ENCODE data around the gene MKI67. TPM values are rescaled to one million over a fixed set of nuclear protein-coding genes. Genes with fewer than 3 reads are reported as not detected.

MKI67 gene
- total RNA-seq, 1 donor from 2014 or later: 6.3 TPM

DNA sequence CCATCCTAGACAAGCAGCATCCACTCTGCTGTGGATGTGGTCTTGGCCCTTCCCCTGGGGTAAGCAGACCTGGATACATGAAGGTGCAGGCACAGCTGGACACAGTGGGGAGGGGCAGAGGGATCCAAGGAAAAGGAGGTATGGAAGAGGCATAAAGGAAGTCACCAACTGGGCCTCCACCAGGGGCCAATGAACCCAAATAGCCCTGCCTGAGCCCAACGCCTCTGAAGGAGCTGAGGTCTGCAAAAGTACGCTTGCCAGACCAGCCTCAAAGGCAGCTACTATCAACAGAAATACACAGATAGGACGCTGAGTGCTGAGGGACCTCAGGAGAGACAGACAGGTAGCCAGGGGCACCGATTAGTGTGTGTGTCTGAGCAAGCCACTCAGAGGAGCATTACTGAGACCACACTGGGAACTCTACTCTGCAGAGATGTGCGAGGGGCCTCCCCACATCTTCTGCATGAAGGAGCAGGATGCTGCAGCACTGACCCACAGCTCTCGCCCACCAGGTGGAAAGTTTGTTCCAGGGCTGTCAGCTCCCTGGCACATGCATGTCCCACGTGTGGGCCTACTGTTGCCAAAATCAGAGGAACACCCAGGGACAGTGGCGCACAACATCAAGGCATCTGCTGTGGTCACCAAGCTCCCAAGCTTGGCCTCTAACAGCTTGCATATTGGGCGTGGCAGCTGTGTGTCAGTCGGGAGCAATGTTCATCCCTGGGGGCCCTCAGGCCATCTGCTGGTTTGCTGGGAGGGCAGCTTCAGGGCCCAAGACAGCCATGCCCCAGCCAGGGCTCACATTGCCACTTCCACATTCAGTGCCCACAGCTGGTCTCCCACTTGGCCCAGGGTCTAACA, 40.0 kb downstream of the MKI67 start:
- Histone ChIP-seq H3K27ac (ENCODE audit: low read depth, low read length) (no peak overlapping the region), H3K36me3 (ENCODE audit: control insufficient read depth in 3 of 3, insufficient read depth in 3 of 3, low read length in 3 of 3) (peaks cover 0 to 5% (median 0%) of the 10 kb centered on the region in 3 donors), H3K9me3 (ENCODE audit: control insufficient read depth in 3 of 3, low read length in 3 of 3) (no peaks in the 10 kb centered on the region), H3K4me1 (ENCODE audit: control insufficient read depth in 3 of 3, insufficient read depth in 3 of 3, low read length in 3 of 3) (peaks cover 0 to 3% (median 0%) of the 10 kb centered on the region in 3 donors), H3K9ac (ENCODE audit: low read depth in 1 of 3, low read length in 3 of 3) (no peak overlapping the region), H3K27me3 (ENCODE audit: control insufficient read depth in 3 of 3, insufficient read depth in 3 of 3, low read length in 3 of 3) (peaks cover 0 to 16% (median 6%) of the 10 kb centered on the region in 3 donors), H3K4me3 (ENCODE audit: low read length in 3 of 3) (no peak overlapping the region)

DNA sequence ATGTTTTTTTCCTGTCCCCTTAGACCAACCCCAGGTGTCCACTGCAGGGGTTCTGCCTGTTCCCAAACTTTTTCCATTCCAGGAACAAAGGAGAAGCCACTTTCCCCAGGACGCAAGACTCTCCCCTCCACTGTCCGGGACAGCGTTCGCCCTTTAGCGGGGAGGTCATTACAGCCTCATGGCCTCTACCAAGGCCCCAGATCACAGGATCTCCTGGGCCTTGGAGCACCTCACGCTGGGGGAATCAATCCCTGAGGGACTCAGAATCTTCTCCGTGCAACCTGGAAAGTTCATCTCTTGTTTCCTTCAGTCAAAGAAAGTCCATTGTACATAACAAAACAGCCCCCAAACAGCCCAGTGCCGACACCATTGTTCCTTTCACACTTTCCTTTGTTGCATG, 41.2 kb downstream of the MKI67 start:
- Histone ChIP-seq H3K4me3 (ENCODE audit: low read length in 3 of 3) (no peak overlapping the region), H3K27ac (ENCODE audit: low read depth, low read length) (no peak overlapping the region), H3K36me3 (ENCODE audit: control insufficient read depth in 3 of 3, insufficient read depth in 3 of 3, low read length in 3 of 3) (peaks cover 0 to 9% (median 2%) of the 10 kb centered on the region in 3 donors), H3K4me1 (ENCODE audit: control insufficient read depth in 3 of 3, insufficient read depth in 3 of 3, low read length in 3 of 3) (peaks cover 0 to 3% (median 0%) of the 10 kb centered on the region in 3 donors), H3K27me3 (ENCODE audit: control insufficient read depth in 3 of 3, insufficient read depth in 3 of 3, low read length in 3 of 3) (peaks cover 0 to 11% (median 6%) of the 10 kb centered on the region in 3 donors), H3K9ac (ENCODE audit: low read depth in 1 of 3, low read length in 3 of 3) (no peak overlapping the region), H3K9me3 (ENCODE audit: control insufficient read depth in 3 of 3, low read length in 3 of 3) (no peaks in the 10 kb centered on the region)

- H3K27me3 ChIP-seq (ENCODE audit: control insufficient read depth in 3 of 3, insufficient read depth in 3 of 3, low read length in 3 of 3): peaks cover 0 to 7% (median 2%) of the 10 kb centered on the region in 3 donors
- H3K9me3 ChIP-seq (ENCODE audit: control insufficient read depth in 3 of 3, low read length in 3 of 3): no peaks in the 10 kb centered on the region
- no peak overlapping the region for H3K4me3 ChIP-seq (ENCODE audit: low read length in 3 of 3)
- no peak overlapping the region for H3K27ac ChIP-seq (ENCODE audit: low read depth, low read length)
- peaks cover 0 to 3% (median 0%) of the 10 kb centered on the region in 3 donors for H3K4me1 ChIP-seq (ENCODE audit: control insufficient read depth in 3 of 3, insufficient read depth in 3 of 3, low read length in 3 of 3)
- H3K36me3 ChIP-seq (ENCODE audit: control insufficient read depth in 3 of 3, insufficient read depth in 3 of 3, low read length in 3 of 3): peaks cover 0 to 9% (median 2%) of the 10 kb centered on the region in 3 donors
- H3K9ac ChIP-seq (ENCODE audit: low read depth in 1 of 3, low read length in 3 of 3): no peak overlapping the region
Observed at GRCh38 chr10:128084364-128084763, 41.9 kb downstream of the MKI67 start.

DNA sequence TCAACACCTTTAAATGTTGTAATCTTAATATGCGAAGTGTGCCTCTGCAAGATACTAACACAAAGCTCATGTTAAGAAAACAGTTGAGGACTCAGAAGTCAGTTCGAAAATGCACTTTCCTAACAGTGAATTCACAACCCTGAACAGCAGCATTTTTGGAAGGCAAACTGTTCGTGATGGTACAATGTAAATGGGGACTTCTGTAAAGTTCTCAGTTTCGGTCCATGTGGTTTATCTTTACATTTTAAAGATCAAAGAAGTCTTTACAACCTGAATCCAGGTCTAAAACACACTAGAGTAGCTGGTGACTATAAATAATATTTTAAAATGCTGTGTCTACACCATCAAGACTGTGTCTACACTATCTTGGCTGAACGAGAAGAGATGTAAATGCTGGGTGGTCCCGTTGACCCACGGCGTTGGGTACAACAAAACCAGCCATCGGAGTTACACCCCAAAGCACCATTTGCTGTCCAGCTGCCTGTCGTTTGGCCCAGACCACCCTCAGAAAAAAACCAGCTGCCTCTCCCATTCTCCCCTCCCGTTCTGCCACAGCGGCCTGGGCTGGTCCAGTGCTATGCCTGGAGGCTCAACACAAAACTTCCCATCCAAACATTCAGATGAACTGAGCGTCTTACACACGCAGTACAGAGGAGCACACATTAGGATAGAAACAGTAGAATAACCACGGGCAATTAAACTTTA, 42.9 kb downstream of the MKI67 start:
- H3K9ac ChIP-seq (ENCODE audit: low read depth in 1 of 3, low read length in 3 of 3): no peak overlapping the region
- no peak overlapping the region for H3K4me3 ChIP-seq (ENCODE audit: low read length in 3 of 3)
- peaks cover 0 to 4% (median under 1%) of the 10 kb centered on the region in 3 donors for H3K27me3 ChIP-seq (ENCODE audit: control insufficient read depth in 3 of 3, insufficient read depth in 3 of 3, low read length in 3 of 3)
- no peak overlapping the region for H3K27ac ChIP-seq (ENCODE audit: low read depth, low read length)
- H3K36me3 ChIP-seq (ENCODE audit: control insufficient read depth in 3 of 3, insufficient read depth in 3 of 3, low read length in 3 of 3): peaks cover 0 to 13% (median 2%) of the 10 kb centered on the region in 3 donors
- peaks cover 0 to 3% (median 0%) of the 10 kb centered on the region in 3 donors for H3K4me1 ChIP-seq (ENCODE audit: control insufficient read depth in 3 of 3, insufficient read depth in 3 of 3, low read length in 3 of 3)
- H3K9me3 ChIP-seq (ENCODE audit: control insufficient read depth in 3 of 3, low read length in 3 of 3): no peaks in the 10 kb centered on the region

DNA sequence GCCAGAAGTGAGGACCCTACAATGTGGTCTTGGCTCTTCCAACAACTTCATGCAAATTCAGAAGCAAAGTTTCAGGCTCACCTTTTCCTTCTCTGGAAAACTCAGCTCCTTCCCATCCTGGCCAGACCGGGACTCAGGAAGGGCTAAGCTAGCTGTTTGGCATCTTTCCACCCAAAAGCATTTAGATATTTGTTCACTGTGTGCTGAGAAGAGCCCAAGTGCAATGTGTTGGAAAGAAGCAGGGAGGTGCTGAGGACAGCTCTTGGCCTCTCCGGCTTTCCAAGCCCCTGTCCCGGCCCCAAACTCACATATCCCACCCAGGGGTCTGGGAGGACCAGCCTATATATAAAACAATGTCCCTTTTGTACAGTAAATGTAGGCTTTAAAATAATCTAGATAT, 44.5 kb downstream of the MKI67 start:
- Histone ChIP-seq H3K9ac (ENCODE audit: low read depth in 1 of 3, low read length in 3 of 3) (no peak overlapping the region), H3K27ac (ENCODE audit: low read depth, low read length) (no peak overlapping the region), H3K27me3 (ENCODE audit: control insufficient read depth in 3 of 3, insufficient read depth in 3 of 3, low read length in 3 of 3) (peaks cover 0 to 7% (median 0%) of the 10 kb centered on the region in 3 donors), H3K9me3 (ENCODE audit: control insufficient read depth in 3 of 3, low read length in 3 of 3) (no peaks in the 10 kb centered on the region), H3K36me3 (ENCODE audit: control insufficient read depth in 3 of 3, insufficient read depth in 3 of 3, low read length in 3 of 3) (peaks cover 0 to 15% (median 6%) of the 10 kb centered on the region in 3 donors), H3K4me1 (ENCODE audit: control insufficient read depth in 3 of 3, insufficient read depth in 3 of 3, low read length in 3 of 3) (no peaks in the 10 kb centered on the region), H3K4me3 (ENCODE audit: low read length in 3 of 3) (no peak overlapping the region)

DNA sequence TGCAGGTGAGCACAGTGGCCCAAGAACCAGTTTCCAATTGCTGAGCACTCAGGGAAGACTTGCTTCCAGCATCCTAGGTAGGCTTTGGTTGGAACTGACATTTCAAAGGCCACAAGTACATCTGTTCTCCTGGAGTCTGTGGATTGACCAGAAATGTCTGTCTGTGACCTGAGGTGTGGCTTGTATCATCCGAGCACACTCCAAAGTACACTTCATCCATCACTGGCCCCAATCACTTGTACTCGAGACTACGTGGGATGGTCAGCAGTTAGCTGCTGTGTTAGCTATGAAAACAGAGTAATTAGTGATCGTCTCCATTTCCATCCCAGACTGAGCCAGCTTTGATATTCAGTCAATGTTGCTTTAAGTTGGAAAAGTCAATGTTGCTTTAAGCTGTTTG, 45.0 kb downstream of the MKI67 start:
- peaks cover 0 to 6% (median 0%) of the 10 kb centered on the region in 3 donors for H3K27me3 ChIP-seq (ENCODE audit: control insufficient read depth in 3 of 3, insufficient read depth in 3 of 3, low read length in 3 of 3)
- no peaks in the 10 kb centered on the region for H3K9me3 ChIP-seq (ENCODE audit: control insufficient read depth in 3 of 3, low read length in 3 of 3)
- peaks cover 0 to 15% (median 6%) of the 10 kb centered on the region in 3 donors for H3K36me3 ChIP-seq (ENCODE audit: control insufficient read depth in 3 of 3, insufficient read depth in 3 of 3, low read length in 3 of 3)
- no peaks in the 10 kb centered on the region for H3K4me1 ChIP-seq (ENCODE audit: control insufficient read depth in 3 of 3, insufficient read depth in 3 of 3, low read length in 3 of 3)
- H3K9ac ChIP-seq (ENCODE audit: low read depth in 1 of 3, low read length in 3 of 3): no peak overlapping the region
- H3K27ac ChIP-seq (ENCODE audit: low read depth, low read length): no peak overlapping the region
- H3K4me3 ChIP-seq (ENCODE audit: low read length in 3 of 3): no peak overlapping the region

DNA sequence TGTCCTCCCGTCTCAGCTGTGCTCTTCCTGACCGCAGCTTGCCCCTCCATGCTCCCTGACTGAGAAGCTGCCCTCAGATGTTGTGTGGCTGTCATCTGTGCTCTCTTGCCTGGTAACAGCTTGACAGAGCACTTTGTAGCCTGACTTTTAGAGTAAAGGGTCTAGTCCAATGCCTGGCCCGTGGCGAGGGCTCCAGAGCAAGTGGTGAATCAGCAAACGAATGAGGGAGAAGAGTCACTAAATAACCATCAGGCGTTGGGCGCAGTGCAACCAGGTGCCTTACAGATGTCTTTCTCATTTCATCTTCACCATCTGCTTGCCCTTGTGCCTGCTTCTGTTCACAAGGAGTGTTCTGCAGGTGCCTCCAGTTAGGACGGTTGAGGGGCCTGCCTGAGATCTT, 45.6 kb downstream of the MKI67 start:
- no peaks in the 10 kb centered on the region for H3K9me3 ChIP-seq (ENCODE audit: control insufficient read depth in 3 of 3, low read length in 3 of 3)
- peaks cover 0 to 15% (median 6%) of the 10 kb centered on the region in 3 donors for H3K36me3 ChIP-seq (ENCODE audit: control insufficient read depth in 3 of 3, insufficient read depth in 3 of 3, low read length in 3 of 3)
- no peak overlapping the region for H3K27ac ChIP-seq (ENCODE audit: low read depth, low read length)
- no peaks in the 10 kb centered on the region for H3K4me1 ChIP-seq (ENCODE audit: control insufficient read depth in 3 of 3, insufficient read depth in 3 of 3, low read length in 3 of 3)
- H3K27me3 ChIP-seq (ENCODE audit: control insufficient read depth in 3 of 3, insufficient read depth in 3 of 3, low read length in 3 of 3): peaks cover 0 to 3% (median 0%) of the 10 kb centered on the region in 3 donors
- H3K9ac ChIP-seq (ENCODE audit: low read depth in 1 of 3, low read length in 3 of 3): no peak overlapping the region
- H3K4me3 ChIP-seq (ENCODE audit: low read length in 3 of 3): no peak overlapping the region

- Histone ChIP-seq H3K4me3 (ENCODE audit: low read length in 3 of 3) (no peak overlapping the region), H3K27ac (ENCODE audit: low read depth, low read length) (no peak overlapping the region), H3K27me3 (ENCODE audit: control insufficient read depth in 3 of 3, insufficient read depth in 3 of 3, low read length in 3 of 3) (peaks cover 0 to 3% (median 0%) of the 10 kb centered on the region in 3 donors), H3K9ac (ENCODE audit: low read depth in 1 of 3, low read length in 3 of 3) (no peak overlapping the region), H3K4me1 (ENCODE audit: control insufficient read depth in 3 of 3, insufficient read depth in 3 of 3, low read length in 3 of 3) (no peaks in the 10 kb centered on the region), H3K9me3 (ENCODE audit: control insufficient read depth in 3 of 3, low read length in 3 of 3) (no peaks in the 10 kb centered on the region), H3K36me3 (ENCODE audit: control insufficient read depth in 3 of 3, insufficient read depth in 3 of 3, low read length in 3 of 3) (peaks cover 0 to 14% (median 6%) of the 10 kb centered on the region in 3 donors)
Observed at GRCh38 chr10:128080231-128080630, 46.0 kb downstream of the MKI67 start.

GRCh38 chr10:128078136-128078969, 47.9 kb downstream of the MKI67 start:
- Histone ChIP-seq H3K27ac (ENCODE audit: low read depth, low read length) (no peak overlapping the region), H3K4me3 (ENCODE audit: low read length in 3 of 3) (no peak overlapping the region), H3K4me1 (ENCODE audit: control insufficient read depth in 3 of 3, insufficient read depth in 3 of 3, low read length in 3 of 3) (no peaks in the 10 kb centered on the region), H3K9ac (ENCODE audit: low read depth in 1 of 3, low read length in 3 of 3) (no peak overlapping the region), H3K27me3 (ENCODE audit: control insufficient read depth in 3 of 3, insufficient read depth in 3 of 3, low read length in 3 of 3) (peaks cover 0 to 3% (median 0%) of the 10 kb centered on the region in 3 donors), H3K36me3 (ENCODE audit: control insufficient read depth in 3 of 3, insufficient read depth in 3 of 3, low read length in 3 of 3) (peaks cover 6 to 14% (median 7%) of the 10 kb centered on the region in 3 donors), H3K9me3 (ENCODE audit: control insufficient read depth in 3 of 3, low read length in 3 of 3) (no peaks in the 10 kb centered on the region)
